Astrocyte (in vitro differentiated cells and primary cell): ENCODE results near the gene FAM241B. TPM values are rescaled to one million over a fixed set of nuclear protein-coding genes. Genes with fewer than 3 reads are reported as not detected.

Experiments used
- DNase-seq: peaks from one replicate; pipeline ENCODE4 v3.0.0-alpha.2; 2010; ENCODE audit warnings: low read depth
- FAIRE-seq: peaks from 2 replicates; lab custom pipeline; 2011; peaks lifted over from hg19 to GRCh38; lab: Jason Lieb, UNC
- H2AFZ ChIP-seq: 2 replicates; pipeline ENCODE4 v1.6.0; 2012; ENCODE audit warnings: low read depth, low read length, inconsistent platforms
- H3K27ac ChIP-seq: 2 replicates; pipeline ENCODE4 v1.5.1; 2011; ENCODE audit warnings: low read depth, low read length, inconsistent platforms
- H3K27me3 ChIP-seq: 2 replicates; pipeline ENCODE4 v1.6.0; 2011; ENCODE audit warnings: low read length, inconsistent platforms; ENCODE audit not compliant: insufficient read depth
- H3K36me3 ChIP-seq: 2 replicates; pipeline ENCODE4 v1.5.1; 2011; ENCODE audit warnings: low read length, inconsistent platforms; ENCODE audit not compliant: insufficient read depth
- H3K4me1 ChIP-seq: 2 replicates; pipeline ENCODE4 v1.5.1; 2011; ENCODE audit warnings: low read length, inconsistent platforms; ENCODE audit not compliant: insufficient read depth
- H3K4me2 ChIP-seq: 2 replicates; pipeline ENCODE4 v1.6.0; 2012; ENCODE audit warnings: low read length, inconsistent platforms
- H3K4me3 ChIP-seq: 2 replicates; pipeline ENCODE4 v1.5.1; 2011; ENCODE audit warnings: low read depth, mild to moderate bottlenecking, low read length, inconsistent platforms; ENCODE audit not compliant: insufficient read depth
- H3K79me2 ChIP-seq: 2 replicates; pipeline ENCODE4 v1.6.0; 2012; ENCODE audit warnings: mild to moderate bottlenecking, low read length, inconsistent platforms; ENCODE audit not compliant: insufficient read depth
- H3K9ac ChIP-seq: 2 replicates; pipeline ENCODE4 v1.6.0; 2012; ENCODE audit warnings: mild to moderate bottlenecking, low read length, inconsistent platforms
- H3K9me3 ChIP-seq: 2 replicates; pipeline ENCODE4 v1.5.1; 2012; ENCODE audit warnings: low read depth, mild to moderate bottlenecking, low read length, inconsistent platforms; ENCODE audit not compliant: insufficient read depth
- H4K20me1 ChIP-seq: 2 replicates; pipeline ENCODE4 v1.6.0; 2012; ENCODE audit warnings: low read length, inconsistent platforms; ENCODE audit not compliant: insufficient read depth
- H3K27ac Mint-ChIP-seq: one replicate; pipeline ENCODE4 v1.8.0; 2021; ENCODE audit warnings: mild to moderate bottlenecking, mixed read lengths; ENCODE audit not compliant: unreplicated experiment
- H3K27me3 Mint-ChIP-seq: one replicate; pipeline ENCODE4 v1.8.0; 2021; ENCODE audit warnings: low read depth, mixed read lengths; ENCODE audit not compliant: unreplicated experiment
- H3K36me3 Mint-ChIP-seq: one replicate; pipeline ENCODE4 v1.8.0; 2021; ENCODE audit warnings: low read depth, mixed read lengths; ENCODE audit not compliant: unreplicated experiment
- H3K4me1 Mint-ChIP-seq: one replicate; pipeline ENCODE4 v1.8.0; 2021; ENCODE audit warnings: low read depth, mixed read lengths; ENCODE audit not compliant: unreplicated experiment
- H3K4me3 Mint-ChIP-seq: one replicate; pipeline ENCODE4 v1.8.0; 2021; ENCODE audit warnings: mild to moderate bottlenecking, moderate library complexity, mixed read lengths; ENCODE audit not compliant: unreplicated experiment
- H3K9me3 Mint-ChIP-seq: one replicate; pipeline ENCODE4 v1.8.0; 2021; ENCODE audit warnings: mild to moderate bottlenecking, mixed read lengths; ENCODE audit not compliant: unreplicated experiment
- EZH2 ChIP-seq: IDR thresholded peaks from 2 replicates; pipeline ENCODE4 v1.6.1; 2012; ENCODE audit warnings: mild to moderate bottlenecking, low read length, inconsistent platforms; ENCODE audit not compliant: insufficient read depth
- total RNA-seq: library from RNA; stranded (reverse); gene quantifications from 2 replicates; pipeline ENCODE4 v1.2.1, GENCODE V29; 2021
- TF ChIP-seq, protein P1 (sequence below): IDR thresholded peaks from 2 replicates; pipeline ENCODE4 v1.5.1; 2011; ENCODE audit warnings: low read depth, mild to moderate bottlenecking, inconsistent platforms, low read length, moderate library complexity; ENCODE audit not compliant: insufficient read depth

FAM241B gene
- total RNA-seq, 1 donor from 2014 or later, result 4.4 TPM

- DNase-seq, result no peak
These were observed 5.6 kb downstream of the FAM241B start for GRCh38 chr10:69635428-69636272.

GRCh38 chr10:69636273-69636575, 6.2 kb downstream of the FAM241B start:
- Histone ChIP-seq H3K27me3 (peaks cover 11% of the 10 kb centered on the region), H3K79me2 (no peaks in the 10 kb centered on the region), H3K4me3 (no peak overlapping the region), H2AFZ (no peak overlapping the region), H3K4me1 (no peaks in the 10 kb centered on the region), H3K36me3 (no peaks in the 10 kb centered on the region), H3K27ac (no peak overlapping the region), H3K9ac (no peak overlapping the region), H4K20me1 (no peaks in the 10 kb centered on the region), H3K4me2 (no peak overlapping the region), H3K9me3 (no peaks in the 10 kb centered on the region)
- Mint-ChIP-seq H3K4me1 (peaks cover 2% of the 10 kb centered on the region), H3K4me3 (no peak overlapping the region), H3K36me3 (peaks cover 9% of the 10 kb centered on the region), H3K27ac (no peak overlapping the region), H3K9me3 (no peaks in the 10 kb centered on the region), H3K27me3 (peaks cover 50% of the 10 kb centered on the region)
- FAIRE-seq (no peak), DNase-seq (no peak)
- TF ChIP-seq EZH2, result no peak
- TF ChIP-seq, protein P1, sequence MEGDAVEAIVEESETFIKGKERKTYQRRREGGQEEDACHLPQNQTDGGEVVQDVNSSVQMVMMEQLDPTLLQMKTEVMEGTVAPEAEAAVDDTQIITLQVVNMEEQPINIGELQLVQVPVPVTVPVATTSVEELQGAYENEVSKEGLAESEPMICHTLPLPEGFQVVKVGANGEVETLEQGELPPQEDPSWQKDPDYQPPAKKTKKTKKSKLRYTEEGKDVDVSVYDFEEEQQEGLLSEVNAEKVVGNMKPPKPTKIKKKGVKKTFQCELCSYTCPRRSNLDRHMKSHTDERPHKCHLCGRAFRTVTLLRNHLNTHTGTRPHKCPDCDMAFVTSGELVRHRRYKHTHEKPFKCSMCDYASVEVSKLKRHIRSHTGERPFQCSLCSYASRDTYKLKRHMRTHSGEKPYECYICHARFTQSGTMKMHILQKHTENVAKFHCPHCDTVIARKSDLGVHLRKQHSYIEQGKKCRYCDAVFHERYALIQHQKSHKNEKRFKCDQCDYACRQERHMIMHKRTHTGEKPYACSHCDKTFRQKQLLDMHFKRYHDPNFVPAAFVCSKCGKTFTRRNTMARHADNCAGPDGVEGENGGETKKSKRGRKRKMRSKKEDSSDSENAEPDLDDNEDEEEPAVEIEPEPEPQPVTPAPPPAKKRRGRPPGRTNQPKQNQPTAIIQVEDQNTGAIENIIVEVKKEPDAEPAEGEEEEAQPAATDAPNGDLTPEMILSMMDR, result no peak

More at GRCh38 chr10:69635428-69636272, 5.6 kb downstream of the FAM241B start:
- Mint-ChIP-seq H3K4me3 (no peak overlapping the region), H3K27ac (no peak overlapping the region), H3K36me3 (peaks cover 9% of the 10 kb centered on the region), H3K9me3 (no peaks in the 10 kb centered on the region), H3K4me1 (no peaks in the 10 kb centered on the region), H3K27me3 (peaks cover 49% of the 10 kb centered on the region)
- H3K4me2 ChIP-seq, result no peak overlapping the region
- no peak overlapping the region for H3K27ac ChIP-seq
- H2AFZ ChIP-seq, result no peak overlapping the region
- H3K9ac ChIP-seq, result no peak overlapping the region
- H3K4me3 ChIP-seq, result no peak overlapping the region
- no peaks in the 10 kb centered on the region for H3K36me3 ChIP-seq
- no peaks in the 10 kb centered on the region for H4K20me1 ChIP-seq
- H3K27me3 ChIP-seq, result peaks cover 11% of the 10 kb centered on the region
- TF ChIP-seq, protein P1, result no peak
- no peak for TF ChIP-seq EZH2
- no peaks in the 10 kb centered on the region for H3K79me2 ChIP-seq
- no peaks in the 10 kb centered on the region for H3K9me3 ChIP-seq
- no peaks in the 10 kb centered on the region for H3K4me1 ChIP-seq
- no peak for FAIRE-seq
